GM12801 (cell line): ENCODE measurements around the gene SMURF1.

ENCODE experiments used
- TF ChIP-seq, protein P1 (sequence below): IDR thresholded peaks from one replicate; pipeline ENCODE4 v1.5.1; 2011; ENCODE audit warnings: control low read depth; ENCODE audit not compliant: insufficient read length; ENCODE audit errors: extremely low read depth

Gene SMURF1

DNA sequence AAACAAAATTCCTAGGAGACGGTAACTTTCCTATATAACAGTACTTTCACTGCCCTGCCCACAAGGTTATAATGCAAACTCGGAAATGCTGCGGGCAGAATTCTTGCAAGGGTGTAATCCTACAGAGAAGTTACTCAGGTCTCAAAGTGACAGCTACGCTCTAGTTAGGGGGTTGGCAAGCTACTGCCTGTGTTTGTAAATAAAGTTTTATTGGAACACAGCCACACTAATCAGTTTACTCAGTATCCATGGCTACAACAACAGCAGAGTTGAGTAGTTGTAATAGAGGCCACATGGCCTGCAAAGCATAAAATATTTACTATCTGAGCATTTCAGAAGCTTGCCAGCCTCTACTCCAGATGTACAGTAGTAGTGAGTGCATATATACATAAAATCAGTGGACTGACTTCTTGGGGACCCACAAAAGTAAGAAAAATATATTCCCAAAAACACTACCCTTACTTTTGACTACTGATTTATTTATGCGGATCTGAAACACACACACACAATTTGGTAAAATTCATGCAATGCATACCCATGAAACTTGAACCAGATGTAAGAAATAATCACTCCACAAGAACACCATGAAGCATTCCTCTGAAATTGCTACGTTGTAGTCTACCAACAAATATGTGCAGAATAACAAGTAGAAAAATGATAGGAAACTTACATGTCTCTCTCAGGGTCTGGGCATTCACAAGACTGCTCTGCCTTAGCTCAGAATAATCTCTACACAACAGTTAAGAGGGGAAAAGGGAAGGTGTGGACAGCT is 53.0 kb downstream of the SMURF1 start:
- TF ChIP-seq, protein P1, sequence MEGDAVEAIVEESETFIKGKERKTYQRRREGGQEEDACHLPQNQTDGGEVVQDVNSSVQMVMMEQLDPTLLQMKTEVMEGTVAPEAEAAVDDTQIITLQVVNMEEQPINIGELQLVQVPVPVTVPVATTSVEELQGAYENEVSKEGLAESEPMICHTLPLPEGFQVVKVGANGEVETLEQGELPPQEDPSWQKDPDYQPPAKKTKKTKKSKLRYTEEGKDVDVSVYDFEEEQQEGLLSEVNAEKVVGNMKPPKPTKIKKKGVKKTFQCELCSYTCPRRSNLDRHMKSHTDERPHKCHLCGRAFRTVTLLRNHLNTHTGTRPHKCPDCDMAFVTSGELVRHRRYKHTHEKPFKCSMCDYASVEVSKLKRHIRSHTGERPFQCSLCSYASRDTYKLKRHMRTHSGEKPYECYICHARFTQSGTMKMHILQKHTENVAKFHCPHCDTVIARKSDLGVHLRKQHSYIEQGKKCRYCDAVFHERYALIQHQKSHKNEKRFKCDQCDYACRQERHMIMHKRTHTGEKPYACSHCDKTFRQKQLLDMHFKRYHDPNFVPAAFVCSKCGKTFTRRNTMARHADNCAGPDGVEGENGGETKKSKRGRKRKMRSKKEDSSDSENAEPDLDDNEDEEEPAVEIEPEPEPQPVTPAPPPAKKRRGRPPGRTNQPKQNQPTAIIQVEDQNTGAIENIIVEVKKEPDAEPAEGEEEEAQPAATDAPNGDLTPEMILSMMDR = no peak

DNA sequence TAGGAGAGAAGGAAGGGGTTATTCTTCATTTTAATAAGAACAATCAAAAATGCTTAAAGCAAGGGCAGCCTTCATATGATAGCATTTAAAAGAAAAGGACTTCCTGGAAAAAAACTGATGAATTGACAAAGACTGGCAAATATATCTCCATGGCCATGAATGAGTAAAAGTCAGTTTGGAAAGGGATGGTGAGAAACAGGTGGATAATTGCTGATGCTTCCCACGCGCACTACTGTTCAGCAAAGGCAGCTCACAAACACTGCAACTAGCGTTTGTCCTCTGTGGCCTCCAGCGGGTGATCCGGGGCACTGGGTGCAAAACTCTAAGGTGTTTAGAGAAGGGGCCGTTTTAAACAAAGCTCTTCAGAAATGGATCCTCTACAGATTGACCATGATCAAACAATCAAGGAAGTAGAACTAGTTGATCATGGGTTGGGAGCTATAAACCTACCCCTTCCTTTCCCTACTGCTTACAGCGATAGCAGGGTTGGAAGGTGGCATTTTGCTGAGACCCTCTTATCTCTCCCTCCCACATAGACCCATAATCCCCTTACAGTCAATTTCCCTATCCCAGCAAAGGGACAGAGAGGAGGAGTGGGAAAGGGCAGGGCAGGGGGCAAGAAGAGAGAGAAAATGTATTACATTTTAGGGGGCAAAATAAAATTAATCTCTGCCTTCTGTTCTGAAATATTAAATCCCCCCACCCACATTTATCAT is 53.8 kb downstream of the SMURF1 start:
- TF ChIP-seq, protein P1 = no peak

DNA sequence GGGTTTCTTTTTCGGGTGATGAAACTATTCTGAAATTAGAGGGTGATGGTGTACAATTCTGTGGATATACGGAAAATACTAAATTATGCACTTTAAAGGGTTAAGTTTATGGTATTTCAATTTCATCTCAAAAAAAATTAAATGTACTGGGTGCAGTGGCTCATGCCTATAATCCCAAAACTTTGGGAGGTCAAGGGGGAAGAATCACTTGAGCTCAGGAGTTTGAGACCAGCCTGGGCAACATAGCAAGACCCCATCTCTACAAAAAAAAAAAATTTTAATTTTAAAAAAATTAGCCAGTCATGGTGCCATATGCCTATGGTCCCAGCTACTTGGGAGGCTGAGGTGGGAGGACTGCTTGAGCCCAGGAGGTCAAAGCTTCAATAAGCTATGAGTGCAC is 57.0 kb downstream of the SMURF1 start:
- TF ChIP-seq, protein P1 = no peak

DNA sequence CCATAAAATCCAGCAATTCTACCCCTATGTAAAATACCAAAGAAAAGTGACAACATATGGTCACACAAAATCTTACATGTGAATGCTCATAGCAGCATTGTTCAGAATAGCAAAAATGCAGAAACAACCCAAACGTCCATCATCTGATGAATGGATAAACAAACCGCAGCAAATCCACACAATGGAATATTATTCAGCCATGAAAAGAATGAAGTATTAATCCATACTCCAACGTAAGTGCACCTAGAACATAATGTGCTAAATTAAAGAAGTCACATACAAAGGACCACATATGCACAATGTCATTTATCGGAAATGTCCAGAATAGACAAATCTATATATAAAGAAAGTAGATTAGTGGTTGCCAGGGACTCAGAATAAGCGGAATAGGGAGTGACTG is 57.4 kb downstream of the SMURF1 start:
- TF ChIP-seq, protein P1 = no peak

DNA sequence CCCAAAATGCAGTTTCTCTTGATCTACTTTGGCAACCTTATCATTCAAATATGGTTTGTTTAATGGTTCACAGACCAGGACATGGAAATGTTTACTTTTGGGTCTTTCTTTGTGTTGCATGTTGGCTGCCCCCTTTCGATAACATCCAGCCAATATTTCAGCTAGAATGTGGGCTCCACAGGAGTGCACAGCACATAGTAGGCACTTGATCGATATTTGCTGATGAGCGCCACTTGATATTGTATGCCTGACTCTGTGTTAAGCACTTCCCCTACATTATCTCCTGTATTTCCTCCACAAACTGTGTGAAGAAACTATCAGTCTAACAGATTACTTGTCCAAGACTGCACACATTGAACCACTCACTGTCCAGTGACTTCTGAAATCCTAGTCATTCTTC is 60.2 kb downstream of the SMURF1 start:
- TF ChIP-seq, protein P1 = no peak

DNA sequence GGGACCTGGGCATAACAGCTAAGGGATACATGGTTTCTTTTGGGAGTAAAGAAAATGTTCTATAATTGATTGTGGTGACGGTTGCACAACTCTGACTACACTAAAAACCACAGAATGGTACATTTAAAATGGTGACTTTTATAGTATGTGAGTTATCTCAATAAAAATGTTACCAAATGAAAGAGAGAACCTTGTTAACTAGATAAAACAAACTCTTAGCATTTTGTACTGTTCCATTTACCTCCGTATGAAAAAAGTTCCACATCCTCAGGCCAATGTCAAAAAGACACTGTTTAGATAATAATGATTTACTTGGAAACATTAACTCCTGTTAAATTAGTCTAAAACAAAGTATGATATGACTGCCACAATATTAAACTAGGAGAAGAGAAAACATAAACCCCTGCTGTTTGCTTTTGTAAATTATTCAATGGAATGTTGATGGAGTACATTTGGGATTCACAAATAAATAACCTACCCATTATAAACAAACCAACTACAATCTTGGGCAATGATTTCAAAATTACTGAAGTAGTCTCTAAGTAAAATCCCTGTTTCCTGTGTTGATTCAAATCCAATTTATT is 60.7 kb downstream of the SMURF1 start:
- TF ChIP-seq, protein P1 = no peak

DNA sequence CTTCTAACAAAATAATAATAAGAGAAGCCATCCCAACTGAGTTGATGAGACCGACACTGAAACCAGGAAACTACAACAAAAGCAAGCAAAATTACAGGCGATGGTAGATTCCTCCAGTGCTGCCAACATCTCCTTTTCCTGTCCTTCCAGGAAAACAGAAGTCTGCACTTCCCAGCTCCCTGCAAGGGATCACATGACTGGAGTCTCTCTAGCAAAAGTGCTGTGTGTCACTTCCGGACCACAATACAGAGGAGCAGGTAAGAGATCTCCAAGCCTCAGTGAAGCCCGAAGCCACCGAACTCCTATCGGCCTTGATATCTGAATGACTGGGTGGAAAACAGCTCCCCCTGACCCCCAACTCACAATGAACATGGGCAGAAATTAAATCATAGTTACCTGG is 63.2 kb downstream of the SMURF1 start:
- TF ChIP-seq, protein P1 = no peak
